H7 (cell line): ENCODE measurements around the gene ATP9A. TPM values are rescaled to one million over a fixed set of nuclear protein-coding genes. Genes with fewer than 3 reads are reported as not detected.
A peak's percentile ranks its signal among the peaks of the same experiment; 100 is the strongest.
"Not testable (repeated sequence)": the region's sequence is repeated elsewhere in the genome, so short reads cannot be mapped to it uniquely, and the experiment has no call there.

Experiments used
- DNase-seq: peaks from one replicate; pipeline ENCODE4 v3.0.0; 2012
- H3K27me3 ChIP-seq: 2 replicates; pipeline ENCODE4 v1.6.0; 2011; ENCODE audit warnings: mild to moderate bottlenecking, low read length; ENCODE audit not compliant: control insufficient read depth, insufficient read depth
- H3K36me3 ChIP-seq: replicated peaks from 2 replicates; pipeline ENCODE4 v1.5.1; 2011; ENCODE audit warnings: low read length; ENCODE audit not compliant: control insufficient read depth, insufficient read depth
- H3K4me3 ChIP-seq: 2 replicates; pipeline ENCODE4 v1.5.1; 2011; ENCODE audit warnings: low read depth, mild to moderate bottlenecking, control low read depth, low read length, moderate library complexity; ENCODE audit not compliant: insufficient read depth
- total RNA-seq: library from RNA; depleted of rRNA; stranded (reverse); fragments of >200 nt; shearing (Covaris generic); gene quantifications from 2 replicates; pipeline ENCODE4 v1.2.3, GENCODE V29; 2014

ATP9A gene
- total RNA-seq, 1 experiment from 2014 or later: 1.6 TPM

GRCh38 chr20:51769976-51770615, 1.9 kb upstream of the ATP9A start:
- Histone ChIP-seq H3K27me3 (peaks cover 10% of the 10 kb centered on the region), H3K36me3 (no peaks in the 10 kb centered on the region), H3K4me3 (no peak overlapping the region)
- no peak for DNase-seq

- Histone ChIP-seq H3K27me3 (peaks cover 10% of the 10 kb centered on the region), H3K4me3 (0 out of 2 replicates have a peak overlapping the region, but pooled peaks have one; percentile 4), H3K36me3 (no peaks in the 10 kb centered on the region)
- peak; percentile 49 for DNase-seq
Measured at GRCh38 chr20:51768759-51769517, 748 bp upstream of the ATP9A start.

- Histone ChIP-seq H3K36me3 (no peaks in the 10 kb centered on the region), H3K27me3 (peaks cover 10% of the 10 kb centered on the region)
Measured at GRCh38 chr20:51766994-51767866, 960 bp downstream of the ATP9A start.

GRCh38 chr20:51765381-51765780, 2.8 kb downstream of the ATP9A start:
- H3K36me3 ChIP-seq, DNase-seq, H3K4me3 ChIP-seq, H3K27me3 ChIP-seq: not testable (repeated sequence)

More at GRCh38 chr20:51766994-51767866, 960 bp downstream of the ATP9A start:
- peak overlapping the region; percentile 60 for H3K4me3 ChIP-seq
- peak; percentile 94 for DNase-seq

GRCh38 chr20:51763965-51764602, 4.1 kb downstream of the ATP9A start:
- H3K36me3 ChIP-seq: no peaks in the 10 kb centered on the region
- DNase-seq: no peak
- H3K27me3 ChIP-seq: peaks cover 10% of the 10 kb centered on the region
- H3K4me3 ChIP-seq: no peak overlapping the region

- Histone ChIP-seq H3K27me3 (no peaks in the 10 kb centered on the region), H3K4me3 (no peak overlapping the region), H3K36me3 (no peaks in the 10 kb centered on the region)
- DNase-seq: peak; percentile 61
Measured at GRCh38 chr20:51760905-51761546, 7.2 kb downstream of the ATP9A start.

- H3K27me3 ChIP-seq: no peaks in the 10 kb centered on the region
- H3K4me3 ChIP-seq: no peak overlapping the region
- DNase-seq: peak; percentile 49
- H3K36me3 ChIP-seq: no peaks in the 10 kb centered on the region
Measured at GRCh38 chr20:51759769-51760510, 8.2 kb downstream of the ATP9A start.

GRCh38 chr20:51758978-51759544, 9.1 kb downstream of the ATP9A start:
- Histone ChIP-seq H3K4me3 (no peak overlapping the region), H3K27me3 (no peaks in the 10 kb centered on the region), H3K36me3 (no peaks in the 10 kb centered on the region)
- no peak for DNase-seq

- Histone ChIP-seq H3K4me3 (no peak overlapping the region), H3K27me3 (no peaks in the 10 kb centered on the region), H3K36me3 (no peaks in the 10 kb centered on the region)
- no peak for DNase-seq
Measured at GRCh38 chr20:51757226-51757625, 11.0 kb downstream of the ATP9A start.

- no peaks in the 10 kb centered on the region for H3K27me3 ChIP-seq
Measured at GRCh38 chr20:51756653-51757052, 11.5 kb downstream of the ATP9A start.

GRCh38 chr20:51753220-51753619, 15.0 kb downstream of the ATP9A start:
- not testable (repeated sequence) for H3K36me3 ChIP-seq, H3K27me3 ChIP-seq, H3K4me3 ChIP-seq, DNase-seq

More at GRCh38 chr20:51756653-51757052, 11.5 kb downstream of the ATP9A start:
- Histone ChIP-seq H3K36me3 (no peaks in the 10 kb centered on the region), H3K4me3 (no peak overlapping the region)
- DNase-seq: no peak

GRCh38 chr20:51752343-51752951, 15.7 kb downstream of the ATP9A start:
- H3K36me3 ChIP-seq: no peaks in the 10 kb centered on the region
- no peak for DNase-seq
- no peak overlapping the region for H3K4me3 ChIP-seq
- H3K27me3 ChIP-seq: no peaks in the 10 kb centered on the region
